OCI-LY1 (cell line): ENCODE measurements around the gene ROR1.

ENCODE experiments used
- H2AFZ ChIP-seq: fragments of 200-600 bp; sonication (generic), shearing (Covaris generic); 2 replicates; pipeline ENCODE4 v1.6.0; 2014; ENCODE audit warnings: antibody characterized with exemption, mild to moderate bottlenecking, low read length
- H3F3A ChIP-seq: fragments of 200-600 bp; sonication (generic), shearing (Covaris generic); 2 replicates; pipeline ENCODE4 v1.6.0; 2014; ENCODE audit warnings: mild to moderate bottlenecking, antibody characterized with exemption, low read length, moderate library complexity; ENCODE audit not compliant: insufficient read depth
- H3K27ac ChIP-seq: fragments of 200-600 bp; sonication (generic); 2 replicates; pipeline ENCODE4 v1.5.1; 2014; ENCODE audit warnings: low read length, mixed run types, mild to moderate bottlenecking, low read depth; ENCODE audit not compliant: poor library complexity, severe bottlenecking
- H3K27me3 ChIP-seq: fragments of 200-600 bp; sonication (generic); 2 replicates; pipeline ENCODE4 v1.6.0; 2014; ENCODE audit warnings: antibody characterized with exemption, mild to moderate bottlenecking, low read length, moderate library complexity; ENCODE audit not compliant: insufficient read depth
- H3K36me3 ChIP-seq: fragments of 200-600 bp; sonication (generic); 2 replicates; pipeline ENCODE4 v1.6.1; 2014; ENCODE audit warnings: mild to moderate bottlenecking, antibody characterized with exemption, low read length, moderate library complexity, mixed read lengths; ENCODE audit not compliant: insufficient read depth
- H3K4me1 ChIP-seq: fragments of 200-600 bp; sonication (generic); 2 replicates; pipeline ENCODE4 v1.5.1; 2014; ENCODE audit warnings: mild to moderate bottlenecking, low read length, moderate library complexity; ENCODE audit not compliant: insufficient read depth, severe bottlenecking
- H3K4me2 ChIP-seq: fragments of 200-600 bp; sonication (generic), shearing (Covaris generic); 2 replicates; pipeline ENCODE4 v1.6.1; 2014; ENCODE audit warnings: low read length
- H3K4me3 ChIP-seq: fragments of 200-600 bp; sonication (generic); 2 replicates; pipeline ENCODE4 v1.5.1; 2014; ENCODE audit warnings: low read length, low read depth, mild to moderate bottlenecking, mixed read lengths; ENCODE audit not compliant: poor library complexity, severe bottlenecking
- H3K79me2 ChIP-seq: fragments of 200-600 bp; shearing (Covaris generic); 2 replicates; pipeline ENCODE4 v1.6.1; 2016; ENCODE audit warnings: mixed run types, low read length, mixed read lengths; ENCODE audit not compliant: insufficient read depth
- H3K9ac ChIP-seq: fragments of 200-600 bp; sonication (generic), shearing (Covaris generic); 2 replicates; pipeline ENCODE4 v1.6.1; 2014; ENCODE audit warnings: mild to moderate bottlenecking, low read length, mixed read lengths
- H3K9me2 ChIP-seq: fragments of 200-600 bp; sonication (generic), shearing (Covaris generic); 2 replicates; pipeline ENCODE4 v1.6.1; 2014; ENCODE audit warnings: low read depth, mild to moderate bottlenecking, low read length, mixed read lengths
- H3K9me3 ChIP-seq: fragments of 200-600 bp; shearing (Covaris generic); 2 replicates; pipeline ENCODE4 v1.6.1; 2014; ENCODE audit warnings: low read length, mixed read lengths
- H4K20me1 ChIP-seq: fragments of 200-600 bp; sonication (generic), shearing (Covaris generic); 2 replicates; pipeline ENCODE4 v1.6.0; 2016; ENCODE audit warnings: mild to moderate bottlenecking, low read length; ENCODE audit not compliant: insufficient read depth
- CTCF ChIP-seq: fragments of 200-600 bp; sonication (generic), shearing (Covaris generic); IDR thresholded peaks from 2 replicates; pipeline ENCODE4 v1.5.1; 2017; ENCODE audit warnings: mild to moderate bottlenecking, antibody characterized with exemption, low read length, moderate library complexity, mixed read lengths
- EZH2 ChIP-seq: fragments of 200-600 bp; sonication (generic), shearing (Covaris generic); IDR thresholded peaks from 2 replicates; pipeline ENCODE4 v1.8.0; 2017; ENCODE audit warnings: borderline replicate concordance, mixed run types, mild to moderate bottlenecking, antibody characterized with exemption, low read length, moderate library complexity, mixed read lengths

The ROR1 gene

GRCh38 chr1:63753591-63753990 lies 20.2 kb upstream of the ROR1 start:
- no peaks in the 10 kb centered on the region for H3F3A ChIP-seq
- no peak overlapping the region for H3K27ac ChIP-seq
- no peak for TF ChIP-seq CTCF
- TF ChIP-seq EZH2 = no peak
- H4K20me1 ChIP-seq = no peaks in the 10 kb centered on the region
- H3K36me3 ChIP-seq = no peaks in the 10 kb centered on the region
- H3K4me3 ChIP-seq = no peak overlapping the region
- H3K79me2 ChIP-seq = no peaks in the 10 kb centered on the region
- H3K9me3 ChIP-seq = no peaks in the 10 kb centered on the region
- H2AFZ ChIP-seq = no peak overlapping the region
- H3K4me2 ChIP-seq = no peak overlapping the region
- no peaks in the 10 kb centered on the region for H3K4me1 ChIP-seq
- no peak overlapping the region for H3K9ac ChIP-seq
- H3K9me2 ChIP-seq = no peaks in the 10 kb centered on the region
- no peaks in the 10 kb centered on the region for H3K27me3 ChIP-seq

- no peaks in the 10 kb centered on the region for H3K4me1 ChIP-seq
Measured at GRCh38 chr1:63756839-63757238, 17.0 kb upstream of the ROR1 start.

GRCh38 chr1:63757334-63757733 lies 16.5 kb upstream of the ROR1 start:
- Histone ChIP-seq H3K27ac (no peak overlapping the region), H3K9me2 (no peaks in the 10 kb centered on the region), H4K20me1 (no peaks in the 10 kb centered on the region), H3K4me1 (no peaks in the 10 kb centered on the region), H3K9ac (no peak overlapping the region), H3K27me3 (no peaks in the 10 kb centered on the region), H3K4me2 (no peak overlapping the region), H3F3A (no peaks in the 10 kb centered on the region), H3K9me3 (no peaks in the 10 kb centered on the region), H2AFZ (no peak overlapping the region), H3K79me2 (no peaks in the 10 kb centered on the region), H3K4me3 (no peak overlapping the region), H3K36me3 (no peaks in the 10 kb centered on the region)
- TF ChIP-seq CTCF (no peak), EZH2 (no peak)

More at GRCh38 chr1:63756839-63757238, 17.0 kb upstream of the ROR1 start:
- H3K9me3 ChIP-seq = no peaks in the 10 kb centered on the region
- TF ChIP-seq EZH2 = no peak
- no peak for TF ChIP-seq CTCF
- H3K27ac ChIP-seq = no peak overlapping the region
- H3K9ac ChIP-seq = no peak overlapping the region
- H3K27me3 ChIP-seq = no peaks in the 10 kb centered on the region
- H2AFZ ChIP-seq = no peak overlapping the region
- no peak overlapping the region for H3K4me2 ChIP-seq
- H3K4me3 ChIP-seq = no peak overlapping the region
- H3K36me3 ChIP-seq = no peaks in the 10 kb centered on the region
- H4K20me1 ChIP-seq = no peaks in the 10 kb centered on the region
- H3F3A ChIP-seq = no peaks in the 10 kb centered on the region
- H3K9me2 ChIP-seq = no peaks in the 10 kb centered on the region
- no peaks in the 10 kb centered on the region for H3K79me2 ChIP-seq
